H1 (cell line): ENCODE measurements around the gene PSMB3. TPM values are rescaled to one million over a fixed set of nuclear protein-coding genes. Genes with fewer than 3 reads are reported as not detected.

Source experiments
- BCL11A ChIP-seq, 2 experiments: IDR thresholded peaks; one replicate each; pipeline ENCODE4 v1.6.1; 2011; ENCODE audit warnings: low read depth in 2 of 2, low read length in 2 of 2, mild to moderate bottlenecking in 2 of 2
- CHD1 ChIP-seq: IDR thresholded peaks from 2 replicates; pipeline ENCODE4 v1.6.1; 2012; ENCODE audit warnings: low read depth, low read length, improper control_type of control experiment
- EGR1 ChIP-seq: IDR thresholded peaks from 2 replicates; pipeline ENCODE4 v1.6.1; 2011; ENCODE audit warnings: low read depth, low read length, borderline replicate concordance
- HDAC2 ChIP-seq, 2 experiments: fragments of 300-600 bp in 1 of 2; sonication (generic) in 1 of 2; IDR thresholded peaks; 2 replicates each; pipeline ENCODE4 v1.6.1; 2011 to 2012; ENCODE audit warnings: low read depth in 2 of 2, low read length in 2 of 2, mild to moderate bottlenecking in 2 of 2, moderate library complexity in 2 of 2, borderline replicate concordance in 1 of 2, inconsistent platforms in 1 of 2
- KDM4A ChIP-seq: IDR thresholded peaks from one replicate; pipeline ENCODE4 v1.7.1; 2012; ENCODE audit warnings: low read depth, mild to moderate bottlenecking, moderate library complexity, low read length, inconsistent platforms; ENCODE audit not compliant: severe bottlenecking
- POLR2A ChIP-seq, 2 experiments: IDR thresholded peaks; 1 replicate in 1 of 2; 2 replicates in 1 of 2; pipeline ENCODE4 v1.6.1; 2011; ENCODE audit warnings: low read depth in 2 of 2, low read length in 2 of 2, mild to moderate bottlenecking in 2 of 2; ENCODE audit errors: control extremely low read depth in 1 of 2
- RNF2 ChIP-seq: fragments of 200-900, 300-1000 bp; sonication (generic); IDR thresholded peaks from 2 replicates; pipeline ENCODE4 v1.7.1; 2016; ENCODE audit warnings: borderline replicate concordance, low read depth, mild to moderate bottlenecking, antibody characterized with exemption, low read length; ENCODE audit not compliant: poor library complexity, severe bottlenecking; ENCODE audit errors: missing control alignments
- polyA plus RNA-seq, 7 experiments: library from polyadenylated mRNA; depleted of rRNA in 3 of 7; stranded (reverse) in 5 of 7; unstranded in 2 of 7; fragments of >200 nt in 5 of 7; fragments of 200-250 nt in 2 of 7; gene quantifications; 1 replicate in 5 of 7; 2 replicates in 1 of 7; 4 replicates in 1 of 7; pipeline versions ENCODE4 v1.2.1 to v1.2.3, GENCODE V29; 2011 to 2013; ENCODE audit warnings: missing spikeins in 2 of 7, mixed read lengths in 2 of 7
- total RNA-seq: library from RNA; stranded (reverse); fragmentation: NEBNext Ultra II Directional; extraction: Animal tissue kit (Norgen Biotek cat#: 25700); gene quantifications from 2 replicates; pipeline ENCODE4 v1.2.1, GENCODE V29; 2021
- TF ChIP-seq, protein P1 (sequence below), 3 experiments: IDR thresholded peaks; 1 replicate in 2 of 3; 2 replicates in 1 of 3; pipeline versions ENCODE4 v1.5.1 to v1.6.1; 2011; ENCODE audit warnings: low read length in 3 of 3, mild to moderate bottlenecking in 3 of 3, inconsistent platforms in 2 of 3, low read depth in 1 of 3, moderate library complexity in 1 of 3; ENCODE audit not compliant: insufficient read depth in 1 of 3; ENCODE audit errors: control extremely low read depth in 1 of 3
- TF ChIP-seq, protein P2 (sequence below): IDR thresholded peaks from 2 replicates; pipeline ENCODE4 v1.6.1; 2012; ENCODE audit warnings: inconsistent platforms
- TF ChIP-seq, protein P3 (sequence below): IDR thresholded peaks from 2 replicates; pipeline ENCODE4 v1.6.1; 2011; ENCODE audit warnings: low read depth, mild to moderate bottlenecking, low read length; ENCODE audit not compliant: insufficient read depth

PSMB3 gene
- total and polyA plus RNA-seq, 2 of the 8 experiments (the other 6 are each of a cell fraction or from before 2014, with no cell fraction given), result 291 to 914 TPM

DNA sequence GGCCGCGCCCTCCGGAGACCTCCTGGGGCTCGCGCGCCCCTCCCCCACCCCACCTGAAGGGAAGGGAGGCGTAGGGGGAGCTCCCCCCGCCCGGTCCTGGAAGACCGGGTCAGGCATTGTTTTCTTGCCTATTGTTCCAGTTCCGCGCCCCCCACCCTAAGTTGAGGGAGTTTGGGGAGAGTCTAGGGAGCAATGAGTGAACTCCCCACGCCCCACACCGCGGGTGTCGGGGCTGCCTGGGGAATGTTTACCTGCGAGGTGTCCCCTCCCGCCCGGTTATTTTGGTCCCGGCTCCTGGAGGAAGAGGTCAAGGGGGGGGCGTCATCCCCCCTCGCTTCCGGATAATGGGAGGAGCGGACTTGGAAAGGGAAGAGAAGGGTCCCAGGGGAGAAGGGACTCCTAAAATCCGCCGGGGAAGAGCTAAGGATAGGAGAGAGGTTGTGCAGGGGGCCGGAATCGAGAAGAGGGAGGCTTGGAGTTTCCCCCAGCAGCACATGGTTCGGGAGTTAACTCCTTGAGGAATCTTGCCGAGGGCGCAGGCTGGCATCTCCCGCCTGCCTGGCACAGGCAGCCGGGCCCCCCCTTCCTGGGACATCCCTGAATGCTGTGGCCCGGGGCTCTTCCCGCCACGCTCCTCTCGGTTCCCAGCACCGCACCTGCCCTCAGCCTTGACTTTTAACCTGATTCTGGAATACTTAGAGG, 46.6 kb upstream of the PSMB3 start (continued):
- no peak for TF ChIP-seq EGR1
- TF ChIP-seq, protein P1, sequence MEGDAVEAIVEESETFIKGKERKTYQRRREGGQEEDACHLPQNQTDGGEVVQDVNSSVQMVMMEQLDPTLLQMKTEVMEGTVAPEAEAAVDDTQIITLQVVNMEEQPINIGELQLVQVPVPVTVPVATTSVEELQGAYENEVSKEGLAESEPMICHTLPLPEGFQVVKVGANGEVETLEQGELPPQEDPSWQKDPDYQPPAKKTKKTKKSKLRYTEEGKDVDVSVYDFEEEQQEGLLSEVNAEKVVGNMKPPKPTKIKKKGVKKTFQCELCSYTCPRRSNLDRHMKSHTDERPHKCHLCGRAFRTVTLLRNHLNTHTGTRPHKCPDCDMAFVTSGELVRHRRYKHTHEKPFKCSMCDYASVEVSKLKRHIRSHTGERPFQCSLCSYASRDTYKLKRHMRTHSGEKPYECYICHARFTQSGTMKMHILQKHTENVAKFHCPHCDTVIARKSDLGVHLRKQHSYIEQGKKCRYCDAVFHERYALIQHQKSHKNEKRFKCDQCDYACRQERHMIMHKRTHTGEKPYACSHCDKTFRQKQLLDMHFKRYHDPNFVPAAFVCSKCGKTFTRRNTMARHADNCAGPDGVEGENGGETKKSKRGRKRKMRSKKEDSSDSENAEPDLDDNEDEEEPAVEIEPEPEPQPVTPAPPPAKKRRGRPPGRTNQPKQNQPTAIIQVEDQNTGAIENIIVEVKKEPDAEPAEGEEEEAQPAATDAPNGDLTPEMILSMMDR (IDR thresholded peaks at IDR 0.05; ENCODE audit: control extremely low read depth in 1 of 3, insufficient read depth in 1 of 3, low read depth in 1 of 3, low read length in 3 of 3), result no peak
- no peak for TF ChIP-seq HDAC2 (IDR thresholded peaks at IDR 0.05; ENCODE audit: borderline replicate concordance in 1 of 2, low read depth in 2 of 2, low read length in 2 of 2)
- TF ChIP-seq, protein P2, sequence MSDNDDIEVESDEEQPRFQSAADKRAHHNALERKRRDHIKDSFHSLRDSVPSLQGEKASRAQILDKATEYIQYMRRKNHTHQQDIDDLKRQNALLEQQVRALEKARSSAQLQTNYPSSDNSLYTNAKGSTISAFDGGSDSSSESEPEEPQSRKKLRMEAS, result peak; percentile 83
- TF ChIP-seq POLR2A (IDR thresholded peaks at IDR 0.05; ENCODE audit: control extremely low read depth in 1 of 2, low read depth in 2 of 2, low read length in 2 of 2), result no peak
- no peak for TF ChIP-seq BCL11A (IDR thresholded peaks at IDR 0.05; ENCODE audit: low read depth in 2 of 2, low read length in 2 of 2)
- peak; percentile 11 for TF ChIP-seq KDM4A
- no peak for TF ChIP-seq CHD1
- TF ChIP-seq RNF2, result no peak
- TF ChIP-seq, protein P3, sequence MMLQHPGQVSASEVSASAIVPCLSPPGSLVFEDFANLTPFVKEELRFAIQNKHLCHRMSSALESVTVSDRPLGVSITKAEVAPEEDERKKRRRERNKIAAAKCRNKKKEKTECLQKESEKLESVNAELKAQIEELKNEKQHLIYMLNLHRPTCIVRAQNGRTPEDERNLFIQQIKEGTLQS, result no peak
